ENCODE data around the gene XCL1. TPM values are rescaled to one million over a fixed set of nuclear protein-coding genes. Genes with fewer than 3 reads are reported as not detected.

The XCL1 gene
- total and polyA plus RNA-seq, 10 of the 15 experiments (the other 5 are each of a cell fraction or from before 2014, with no cell fraction given) = 0.68 to 1,222 (median 12.2) TPM

DNA sequence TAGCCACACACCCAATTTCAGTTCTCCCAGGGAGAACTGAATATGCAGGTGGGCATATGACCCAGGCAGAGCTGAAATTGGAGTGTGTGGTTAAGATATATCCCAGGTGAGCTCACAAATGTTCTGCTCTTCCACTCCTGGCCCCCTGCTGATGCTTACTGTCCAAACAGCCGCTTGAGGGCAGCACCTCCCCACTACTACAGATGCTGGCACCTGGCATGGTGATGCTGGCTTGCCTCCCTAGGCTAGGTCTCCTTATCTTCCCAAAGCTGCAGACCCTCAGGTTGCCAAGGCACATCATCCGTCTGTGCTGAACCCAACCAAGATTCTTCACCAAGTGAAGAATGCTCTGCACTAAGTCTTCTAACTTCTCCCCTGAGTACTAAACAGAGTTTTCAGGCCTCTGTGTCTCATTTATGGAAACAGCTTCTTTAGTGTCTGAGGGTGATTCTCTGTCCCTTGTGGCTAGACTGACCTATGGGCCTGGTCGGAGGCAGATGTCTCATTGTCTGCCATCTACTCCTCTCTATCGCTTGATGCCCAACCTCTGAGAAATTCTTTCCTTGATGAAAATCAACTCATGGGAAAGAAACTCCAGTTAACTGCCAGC, 27.2 kb downstream of the XCL1 start (continued):
- TF ChIP-seq BACH1 (IDR thresholded peaks at IDR 0.05; ENCODE audit: borderline replicate concordance) (no peak), YY1 (IDR thresholded peaks at IDR 0.05; ENCODE audit: low read depth, low read length) (peak; percentile 81), TCF7 (IDR thresholded peaks at IDR 0.05; ENCODE audit: borderline replicate concordance) (no peak), CREB1 (IDR thresholded peaks at IDR 0.05; ENCODE audit: low read depth) (no peak), MXI1 (IDR thresholded peaks at IDR 0.05; ENCODE audit: low read depth, low read length) (no peak), ZNF622 (IDR thresholded peaks at IDR 0.05) (no peak), IRF4 (IDR thresholded peaks at IDR 0.05; ENCODE audit: low read depth, low read length) (0 out of 2 replicates have a peak, but pooled peaks have one; percentile 42), IKZF1 (conservative IDR thresholded peaks at IDR 0.05) (0 out of 2 replicates have a peak, but pooled peaks have one; percentile 27), ZZZ3 (IDR thresholded peaks at IDR 0.05; ENCODE audit: control insufficient read depth, insufficient read length, low read depth) (no peak), NR2F1 (conservative IDR thresholded peaks at IDR 0.05) (no peak), PAX5 (IDR thresholded peaks at IDR 0.05; ENCODE audit: borderline replicate concordance, low read depth, low read length) (no peak), SREBF2 (IDR thresholded peaks at IDR 0.05; ENCODE audit: low read length) (no peak), ZNF24 (IDR thresholded peaks at IDR 0.05) (no peak), ZNF217 (IDR thresholded peaks at IDR 0.05) (no peak), ZNF384 (IDR thresholded peaks at IDR 0.05; ENCODE audit: borderline replicate concordance, low read depth, low read length) (no peak), BMI1 (IDR thresholded peaks at IDR 0.05; ENCODE audit: borderline replicate concordance) (no peak), NBN (IDR thresholded peaks at IDR 0.05) (0 out of 2 replicates have a peak, but pooled peaks have one; percentile 21), TCF3 (IDR thresholded peaks at IDR 0.05; ENCODE audit: borderline replicate concordance, insufficient read depth, low read depth, low read length) (0 out of 2 replicates have a peak, but pooled peaks have one; percentile 50), HDAC6 (IDR thresholded peaks at IDR 0.05; ENCODE audit: unreplicated experiment) (no peak)
- TF ChIP-seq, protein P1, sequence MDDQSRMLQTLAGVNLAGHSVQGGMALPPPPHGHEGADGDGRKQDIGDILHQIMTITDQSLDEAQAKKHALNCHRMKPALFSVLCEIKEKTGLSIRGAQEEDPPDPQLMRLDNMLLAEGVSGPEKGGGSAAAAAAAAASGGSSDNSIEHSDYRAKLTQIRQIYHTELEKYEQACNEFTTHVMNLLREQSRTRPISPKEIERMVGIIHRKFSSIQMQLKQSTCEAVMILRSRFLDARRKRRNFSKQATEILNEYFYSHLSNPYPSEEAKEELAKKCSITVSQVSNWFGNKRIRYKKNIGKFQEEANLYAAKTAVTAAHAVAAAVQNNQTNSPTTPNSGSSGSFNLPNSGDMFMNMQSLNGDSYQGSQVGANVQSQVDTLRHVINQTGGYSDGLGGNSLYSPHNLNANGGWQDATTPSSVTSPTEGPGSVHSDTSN (IDR thresholded peaks at IDR 0.05; ENCODE audit: insufficient replicate concordance, low read depth, low read length) = no peak
- TF ChIP-seq, protein P2, sequence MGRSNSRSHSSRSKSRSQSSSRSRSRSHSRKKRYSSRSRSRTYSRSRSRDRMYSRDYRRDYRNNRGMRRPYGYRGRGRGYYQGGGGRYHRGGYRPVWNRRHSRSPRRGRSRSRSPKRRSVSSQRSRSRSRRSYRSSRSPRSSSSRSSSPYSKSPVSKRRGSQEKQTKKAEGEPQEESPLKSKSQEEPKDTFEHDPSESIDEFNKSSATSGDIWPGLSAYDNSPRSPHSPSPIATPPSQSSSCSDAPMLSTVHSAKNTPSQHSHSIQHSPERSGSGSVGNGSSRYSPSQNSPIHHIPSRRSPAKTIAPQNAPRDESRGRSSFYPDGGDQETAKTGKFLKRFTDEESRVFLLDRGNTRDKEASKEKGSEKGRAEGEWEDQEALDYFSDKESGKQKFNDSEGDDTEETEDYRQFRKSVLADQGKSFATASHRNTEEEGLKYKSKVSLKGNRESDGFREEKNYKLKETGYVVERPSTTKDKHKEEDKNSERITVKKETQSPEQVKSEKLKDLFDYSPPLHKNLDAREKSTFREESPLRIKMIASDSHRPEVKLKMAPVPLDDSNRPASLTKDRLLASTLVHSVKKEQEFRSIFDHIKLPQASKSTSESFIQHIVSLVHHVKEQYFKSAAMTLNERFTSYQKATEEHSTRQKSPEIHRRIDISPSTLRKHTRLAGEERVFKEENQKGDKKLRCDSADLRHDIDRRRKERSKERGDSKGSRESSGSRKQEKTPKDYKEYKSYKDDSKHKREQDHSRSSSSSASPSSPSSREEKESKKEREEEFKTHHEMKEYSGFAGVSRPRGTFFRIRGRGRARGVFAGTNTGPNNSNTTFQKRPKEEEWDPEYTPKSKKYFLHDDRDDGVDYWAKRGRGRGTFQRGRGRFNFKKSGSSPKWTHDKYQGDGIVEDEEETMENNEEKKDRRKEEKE (IDR thresholded peaks at IDR 0.05) = no peak
- TF ChIP-seq, protein P3, sequence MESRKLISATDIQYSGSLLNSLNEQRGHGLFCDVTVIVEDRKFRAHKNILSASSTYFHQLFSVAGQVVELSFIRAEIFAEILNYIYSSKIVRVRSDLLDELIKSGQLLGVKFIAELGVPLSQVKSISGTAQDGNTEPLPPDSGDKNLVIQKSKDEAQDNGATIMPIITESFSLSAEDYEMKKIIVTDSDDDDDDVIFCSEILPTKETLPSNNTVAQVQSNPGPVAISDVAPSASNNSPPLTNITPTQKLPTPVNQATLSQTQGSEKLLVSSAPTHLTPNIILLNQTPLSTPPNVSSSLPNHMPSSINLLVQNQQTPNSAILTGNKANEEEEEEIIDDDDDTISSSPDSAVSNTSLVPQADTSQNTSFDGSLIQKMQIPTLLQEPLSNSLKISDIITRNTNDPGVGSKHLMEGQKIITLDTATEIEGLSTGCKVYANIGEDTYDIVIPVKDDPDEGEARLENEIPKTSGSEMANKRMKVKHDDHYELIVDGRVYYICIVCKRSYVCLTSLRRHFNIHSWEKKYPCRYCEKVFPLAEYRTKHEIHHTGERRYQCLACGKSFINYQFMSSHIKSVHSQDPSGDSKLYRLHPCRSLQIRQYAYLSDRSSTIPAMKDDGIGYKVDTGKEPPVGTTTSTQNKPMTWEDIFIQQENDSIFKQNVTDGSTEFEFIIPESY (IDR thresholded peaks at IDR 0.05) = no peak
- TF ChIP-seq, protein P4, sequence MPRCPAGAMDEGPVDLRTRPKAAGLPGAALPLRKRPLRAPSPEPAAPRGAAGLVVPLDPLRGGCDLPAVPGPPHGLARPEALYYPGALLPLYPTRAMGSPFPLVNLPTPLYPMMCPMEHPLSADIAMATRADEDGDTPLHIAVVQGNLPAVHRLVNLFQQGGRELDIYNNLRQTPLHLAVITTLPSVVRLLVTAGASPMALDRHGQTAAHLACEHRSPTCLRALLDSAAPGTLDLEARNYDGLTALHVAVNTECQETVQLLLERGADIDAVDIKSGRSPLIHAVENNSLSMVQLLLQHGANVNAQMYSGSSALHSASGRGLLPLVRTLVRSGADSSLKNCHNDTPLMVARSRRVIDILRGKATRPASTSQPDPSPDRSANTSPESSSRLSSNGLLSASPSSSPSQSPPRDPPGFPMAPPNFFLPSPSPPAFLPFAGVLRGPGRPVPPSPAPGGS (IDR thresholded peaks at IDR 0.05; ENCODE audit: borderline replicate concordance, insufficient read depth, low read depth, low read length, poor library complexity, severe bottlenecking) = no peak
- TF ChIP-seq, protein P5, sequence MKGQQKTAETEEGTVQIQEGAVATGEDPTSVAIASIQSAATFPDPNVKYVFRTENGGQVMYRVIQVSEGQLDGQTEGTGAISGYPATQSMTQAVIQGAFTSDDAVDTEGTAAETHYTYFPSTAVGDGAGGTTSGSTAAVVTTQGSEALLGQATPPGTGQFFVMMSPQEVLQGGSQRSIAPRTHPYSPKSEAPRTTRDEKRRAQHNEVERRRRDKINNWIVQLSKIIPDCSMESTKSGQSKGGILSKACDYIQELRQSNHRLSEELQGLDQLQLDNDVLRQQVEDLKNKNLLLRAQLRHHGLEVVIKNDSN (IDR thresholded peaks at IDR 0.05; ENCODE audit: borderline replicate concordance, extremely low read length, insufficient read depth, low read depth, low read length) = no peak
